ENCODE results near the gene NHERF1.

Gene NHERF1

DNA sequence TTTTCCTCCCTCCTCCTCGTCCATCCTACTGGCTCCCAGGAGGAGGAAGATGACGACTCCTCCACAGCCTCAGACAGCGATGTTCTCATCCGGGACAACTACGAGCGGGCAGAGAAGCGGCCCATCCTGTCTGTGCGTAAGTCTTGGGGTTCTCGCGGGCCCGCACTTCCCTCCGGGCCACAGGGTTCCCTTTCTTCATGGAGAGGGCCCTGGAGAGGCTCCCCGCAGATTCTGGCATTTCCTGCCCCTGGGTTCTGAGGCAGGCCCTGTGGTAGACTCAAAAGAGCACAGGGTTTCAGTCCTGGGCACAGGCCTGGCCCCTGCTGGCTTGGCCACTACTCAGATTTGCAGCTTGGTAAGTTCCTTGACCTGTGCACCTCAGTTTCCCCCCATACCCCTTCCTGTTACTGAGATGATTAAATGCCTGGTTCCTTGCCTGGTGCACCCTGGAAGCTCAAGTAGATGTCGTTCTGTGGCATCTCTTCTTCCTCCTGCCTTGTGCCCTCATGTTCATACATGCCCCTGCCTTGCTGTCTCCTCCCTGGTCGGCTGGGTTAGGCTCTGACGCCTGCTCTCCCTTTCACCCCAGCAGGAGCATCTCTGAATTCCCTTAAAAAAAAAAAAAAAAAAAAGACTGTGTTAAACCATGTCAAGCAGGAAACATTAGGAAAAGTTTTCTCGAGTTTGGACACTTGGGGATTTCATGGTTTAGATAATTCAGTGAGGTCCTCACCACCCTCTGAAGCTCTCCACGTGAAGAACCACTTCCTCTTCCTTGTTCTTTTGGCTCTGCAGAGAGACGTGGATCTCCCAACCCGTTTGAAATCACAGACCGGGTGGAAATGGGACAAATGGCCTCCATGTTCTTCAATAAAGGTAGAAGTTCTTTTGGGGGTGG lies 42.0 kb downstream of the NHERF1 start:
- Histone ChIP-seq H3K27me3 (ENCODE audit: insufficient read depth, poor library complexity, severe bottlenecking) (no peaks in the 10 kb centered on the region), H3K27ac (ENCODE audit: poor library complexity, severe bottlenecking) (no peak overlapping the region), H3K4me1 (ENCODE audit: insufficient read depth, poor library complexity, severe bottlenecking) (no peaks in the 10 kb centered on the region), H3K9me3 (ENCODE audit: severe bottlenecking) (no peaks in the 10 kb centered on the region), H3K36me3 (ENCODE audit: low read depth) (peaks cover 23% of the 10 kb centered on the region), H3K4me3 (ENCODE audit: severe bottlenecking) (no peak overlapping the region)
- no peak for TF ChIP-seq CTCF (IDR thresholded peaks at IDR 0.05; ENCODE audit: poor library complexity, severe bottlenecking)
- ATAC-seq (ENCODE audit: low read depth) (no peak), DNase-seq (ENCODE audit: low spot score) (no peak)

DNA sequence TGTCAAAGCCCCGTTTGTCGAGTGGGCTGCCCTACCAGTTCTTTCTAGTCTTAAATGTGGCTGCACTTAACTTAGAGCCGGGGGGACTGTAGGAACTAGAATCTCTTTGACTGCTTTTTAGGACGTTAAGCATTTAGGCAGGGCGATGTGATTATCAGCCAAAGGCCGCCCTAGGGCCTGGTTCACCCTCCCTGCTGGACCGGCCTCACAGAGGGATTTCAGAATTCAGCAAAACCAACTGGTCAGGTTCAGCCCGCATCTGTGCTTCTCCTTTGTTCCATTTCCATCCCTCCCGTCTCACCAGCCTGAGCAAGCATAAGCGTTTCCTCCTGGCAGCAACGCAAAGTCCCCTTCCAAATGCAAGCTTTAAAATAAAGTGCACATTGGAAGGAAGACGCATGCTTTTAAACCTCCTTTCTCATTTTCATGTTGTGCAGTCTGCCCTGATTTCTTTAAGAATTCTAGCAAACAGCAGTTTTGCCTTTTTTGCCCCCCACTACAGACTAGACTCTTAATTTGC lies 44.2 kb downstream of the NHERF1 start:
- Histone ChIP-seq H3K36me3 (ENCODE audit: low read depth) (peaks cover 20% of the 10 kb centered on the region), H3K9me3 (ENCODE audit: severe bottlenecking) (no peaks in the 10 kb centered on the region), H3K27me3 (ENCODE audit: insufficient read depth, poor library complexity, severe bottlenecking) (no peaks in the 10 kb centered on the region), H3K4me3 (ENCODE audit: severe bottlenecking) (no peak overlapping the region), H3K4me1 (ENCODE audit: insufficient read depth, poor library complexity, severe bottlenecking) (no peaks in the 10 kb centered on the region), H3K27ac (ENCODE audit: poor library complexity, severe bottlenecking) (no peak overlapping the region)
- DNase-seq (ENCODE audit: low spot score) (no peak), ATAC-seq (ENCODE audit: low read depth) (no peak)
- TF ChIP-seq CTCF (IDR thresholded peaks at IDR 0.05; ENCODE audit: poor library complexity, severe bottlenecking): no peak

DNA sequence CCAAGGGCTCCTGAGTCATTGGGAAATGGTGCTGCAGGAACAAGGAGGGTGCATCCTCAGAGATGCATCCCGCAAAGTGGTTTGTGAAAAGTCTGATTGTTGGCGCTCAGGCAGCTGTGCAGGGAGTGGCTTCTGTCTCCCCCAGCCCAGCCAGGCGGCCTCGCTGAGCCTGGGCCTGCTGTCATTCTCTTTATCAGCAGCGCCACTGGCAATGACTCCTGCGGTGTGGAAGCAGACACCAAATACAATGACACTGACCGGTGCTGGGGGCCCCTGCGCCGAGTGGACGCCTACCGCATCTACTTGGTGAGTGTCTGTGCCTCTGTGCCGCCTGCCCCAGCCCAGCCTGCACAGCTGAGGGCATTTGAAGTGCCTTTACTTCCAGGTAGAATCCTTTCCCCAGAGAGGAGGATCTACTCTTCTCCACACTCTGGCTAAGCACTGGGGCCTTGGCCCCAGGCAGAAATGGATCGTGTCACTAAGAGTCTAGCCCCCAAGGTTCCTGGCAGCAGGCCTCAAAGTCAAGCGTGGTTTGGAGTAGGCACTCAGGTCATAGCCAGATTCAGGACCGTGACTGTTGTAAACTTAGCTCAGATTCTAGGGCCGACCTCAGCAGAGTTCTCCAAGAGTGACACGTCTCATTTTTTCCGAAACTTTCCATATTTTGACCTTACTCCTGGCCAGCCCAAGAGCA lies 47.0 kb downstream of the NHERF1 start:
- Histone ChIP-seq H3K27ac (ENCODE audit: poor library complexity, severe bottlenecking) (no peak overlapping the region), H3K4me3 (ENCODE audit: severe bottlenecking) (no peak overlapping the region), H3K27me3 (ENCODE audit: insufficient read depth, poor library complexity, severe bottlenecking) (no peaks in the 10 kb centered on the region), H3K9me3 (ENCODE audit: severe bottlenecking) (no peaks in the 10 kb centered on the region), H3K36me3 (ENCODE audit: low read depth) (peaks cover 23% of the 10 kb centered on the region), H3K4me1 (ENCODE audit: insufficient read depth, poor library complexity, severe bottlenecking) (no peaks in the 10 kb centered on the region)
- DNase-seq (ENCODE audit: low spot score) (no peak), ATAC-seq (ENCODE audit: low read depth) (no peak)
- TF ChIP-seq CTCF (IDR thresholded peaks at IDR 0.05; ENCODE audit: poor library complexity, severe bottlenecking): no peak

GRCh38 chr17:74796211-74796610 lies 47.8 kb downstream of the NHERF1 start:
- Histone ChIP-seq H3K4me1 (ENCODE audit: insufficient read depth, poor library complexity, severe bottlenecking) (no peaks in the 10 kb centered on the region), H3K27me3 (ENCODE audit: insufficient read depth, poor library complexity, severe bottlenecking) (no peaks in the 10 kb centered on the region), H3K4me3 (ENCODE audit: severe bottlenecking) (no peak overlapping the region), H3K36me3 (ENCODE audit: low read depth) (peaks cover 23% of the 10 kb centered on the region), H3K9me3 (ENCODE audit: severe bottlenecking) (no peaks in the 10 kb centered on the region), H3K27ac (ENCODE audit: poor library complexity, severe bottlenecking) (no peak overlapping the region)
- no peak for ATAC-seq (ENCODE audit: low read depth)
- DNase-seq (ENCODE audit: low spot score): no peak
- no peak for TF ChIP-seq CTCF (IDR thresholded peaks at IDR 0.05; ENCODE audit: poor library complexity, severe bottlenecking)
